Hepatocyte (in vitro differentiated cells): ENCODE results near the gene PABPN1. TPM values are rescaled to one million over a fixed set of nuclear protein-coding genes. Genes with fewer than 3 reads are reported as not detected.

Experiments
- DNase-seq: peaks from one replicate; pipeline ENCODE4 v3.0.0-alpha.2; 2016; ENCODE audit warnings: low spot score
- H2AFZ ChIP-seq: fragments of 200-600 bp; sonication (generic); 2 replicates; pipeline ENCODE4 v1.6.0; 2016; ENCODE audit warnings: antibody characterized with exemption, mild to moderate bottlenecking
- H3K27ac ChIP-seq: fragments of 200-600 bp; sonication (generic); 2 replicates; pipeline ENCODE4 v1.5.1; 2016; ENCODE audit warnings: mild to moderate bottlenecking
- H3K27me3 ChIP-seq: fragments of 200-600 bp; sonication (generic); 2 replicates; pipeline ENCODE4 v1.6.1; 2016
- H3K36me3 ChIP-seq: fragments of 200-600 bp; sonication (generic); replicated peaks from 2 replicates; pipeline ENCODE4 v1.5.1; 2016; ENCODE audit warnings: low read depth; ENCODE audit not compliant: insufficient read depth
- H3K4me1 ChIP-seq: fragments of 200-600 bp; sonication (generic); 2 replicates; pipeline ENCODE4 v1.5.1; 2016; ENCODE audit warnings: mild to moderate bottlenecking, moderate library complexity; ENCODE audit not compliant: insufficient read depth
- H3K4me2 ChIP-seq: fragments of 200-600 bp; sonication (generic); 2 replicates; pipeline ENCODE4 v1.6.0; 2016
- H3K4me3 ChIP-seq: fragments of 200-600 bp; sonication (generic); 2 replicates; pipeline ENCODE4 v1.5.1; 2016; ENCODE audit warnings: mild to moderate bottlenecking
- H3K79me2 ChIP-seq: fragments of 200-600 bp; sonication (generic); 2 replicates; pipeline ENCODE4 v1.6.0; 2017; ENCODE audit warnings: mild to moderate bottlenecking
- H3K9me2 ChIP-seq: fragments of 200-600 bp; sonication (generic); replicated peaks from 2 replicates; pipeline ENCODE4 v1.6.0; 2017; ENCODE audit warnings: mild to moderate bottlenecking; ENCODE audit not compliant: insufficient read depth
- H3K9me3 ChIP-seq: fragments of 200-600 bp; sonication (generic); 2 replicates; pipeline ENCODE4 v1.5.1; 2016; ENCODE audit warnings: low read depth, mild to moderate bottlenecking
- H4K20me1 ChIP-seq: fragments of 200-600 bp; sonication (generic); 2 replicates; pipeline ENCODE4 v1.6.0; 2016; ENCODE audit warnings: mild to moderate bottlenecking; ENCODE audit not compliant: insufficient read depth, poor library complexity, severe bottlenecking
- CTCF ChIP-seq: fragments of 200-600 bp; sonication (generic); IDR thresholded peaks from 2 replicates; pipeline ENCODE4 v1.5.1; 2016; ENCODE audit warnings: antibody characterized with exemption, mild to moderate bottlenecking; ENCODE audit not compliant: poor library complexity
- EZH2 ChIP-seq: fragments of 200-600 bp; sonication (generic); IDR thresholded peaks from 2 replicates; pipeline ENCODE4 v1.6.1; 2016; ENCODE audit warnings: antibody characterized with exemption, mild to moderate bottlenecking, borderline replicate concordance
- EZH2phosphoT487 ChIP-seq: fragments of 200-600 bp; sonication (generic); IDR thresholded peaks from one replicate; pipeline ENCODE4 v1.6.1; 2018; ENCODE audit warnings: antibody characterized with exemption, mild to moderate bottlenecking, low read depth, moderate library complexity; ENCODE audit not compliant: unreplicated experiment, severe bottlenecking
- WGBS: methylation state at CpG from one replicate; pipeline ENCODE4 v1.1.6; 2016; ENCODE audit warnings: low lambda C conversion rate; ENCODE audit errors: missing lambda C conversion rate; 5-methylcytosine and 5-hydroxymethylcytosine counted together
- polyA plus RNA-seq: library from polyadenylated mRNA; unstranded; fragments of >200 nt; fragmentation: Nextera tagmentation; extraction: Ambion mirVana; gene quantifications from 2 replicates; pipeline ENCODE4 v1.2.1, GENCODE V29; 2016
- total RNA-seq: library from RNA; depleted of rRNA; stranded (reverse); fragments of >200 nt; gene quantifications from 2 replicates; pipeline ENCODE4 v1.2.3, GENCODE V29; 2014

PABPN1 gene
- total and polyA plus RNA-seq, 2 experiments from 2014 or later: 116 to 213 TPM

DNA sequence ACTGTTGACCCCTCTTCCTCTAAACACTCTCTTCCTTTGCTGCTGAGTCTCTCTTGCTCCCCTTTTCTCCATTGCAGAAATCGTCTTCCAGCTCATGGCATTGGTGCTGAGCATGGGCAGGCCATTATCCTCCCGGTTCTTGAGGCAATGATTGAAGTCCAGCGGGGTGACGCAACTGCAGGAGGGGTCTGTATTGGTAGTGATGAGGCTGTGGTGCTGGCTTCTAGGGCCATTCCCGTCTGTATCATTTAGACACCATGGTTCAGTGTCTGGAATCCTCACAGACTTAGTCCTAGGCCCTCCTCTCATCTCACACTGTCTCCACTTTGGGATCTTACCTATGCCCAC is 32.1 kb downstream of the PABPN1 start:
- H3K9me2 ChIP-seq: no peaks in the 10 kb centered on the region
- H3K4me2 ChIP-seq: peak overlapping the region; percentile 99
- H4K20me1 ChIP-seq: no peaks in the 10 kb centered on the region
- H3K4me1 ChIP-seq: no peaks in the 10 kb centered on the region
- no peaks in the 10 kb centered on the region for H3K9me3 ChIP-seq
- H2AFZ ChIP-seq: no peak overlapping the region
- no peaks in the 10 kb centered on the region for H3K79me2 ChIP-seq
- no peak for DNase-seq
- 81% methylated on average over 5 of the region's 5 CpGs for WGBS
- H3K4me3 ChIP-seq: no peak overlapping the region
- TF ChIP-seq EZH2 (no peak), EZH2phosphoT487 (no peak), CTCF (no peak)
- H3K27me3 ChIP-seq: no peaks in the 10 kb centered on the region
- H3K36me3 ChIP-seq: no peaks in the 10 kb centered on the region
- H3K27ac ChIP-seq: peak overlapping the region; percentile 66

- Histone ChIP-seq H3K27me3 (no peaks in the 10 kb centered on the region), H3K9me3 (no peaks in the 10 kb centered on the region), H4K20me1 (no peaks in the 10 kb centered on the region), H3K4me2 (no peak overlapping the region), H3K27ac (no peak overlapping the region), H3K4me3 (no peak overlapping the region), H2AFZ (no peak overlapping the region), H3K4me1 (no peaks in the 10 kb centered on the region), H3K9me2 (no peaks in the 10 kb centered on the region), H3K79me2 (no peaks in the 10 kb centered on the region), H3K36me3 (no peaks in the 10 kb centered on the region)
- DNase-seq: no peak
- WGBS: 89% methylated on average over 6 of the region's 6 CpGs
- TF ChIP-seq EZH2phosphoT487 (no peak), CTCF (no peak), EZH2 (no peak)
Measured at GRCh38 chr14:23354990-23355389, 33.7 kb downstream of the PABPN1 start.

GRCh38 chr14:23355871-23356435 is 34.7 kb downstream of the PABPN1 start:
- DNase-seq: no peak
- Histone ChIP-seq H2AFZ (no peak overlapping the region), H3K9me2 (no peaks in the 10 kb centered on the region), H3K27ac (no peak overlapping the region), H3K36me3 (no peaks in the 10 kb centered on the region), H3K27me3 (no peaks in the 10 kb centered on the region), H3K79me2 (peaks cover 3% of the 10 kb centered on the region), H3K4me2 (no peak overlapping the region), H3K9me3 (no peaks in the 10 kb centered on the region), H4K20me1 (peaks cover 3% of the 10 kb centered on the region), H3K4me1 (no peaks in the 10 kb centered on the region), H3K4me3 (no peak overlapping the region)
- WGBS: 95% methylated on average over 6 of the region's 6 CpGs
- TF ChIP-seq EZH2: no peak
- no peak for TF ChIP-seq CTCF
- no peak for TF ChIP-seq EZH2phosphoT487

DNA sequence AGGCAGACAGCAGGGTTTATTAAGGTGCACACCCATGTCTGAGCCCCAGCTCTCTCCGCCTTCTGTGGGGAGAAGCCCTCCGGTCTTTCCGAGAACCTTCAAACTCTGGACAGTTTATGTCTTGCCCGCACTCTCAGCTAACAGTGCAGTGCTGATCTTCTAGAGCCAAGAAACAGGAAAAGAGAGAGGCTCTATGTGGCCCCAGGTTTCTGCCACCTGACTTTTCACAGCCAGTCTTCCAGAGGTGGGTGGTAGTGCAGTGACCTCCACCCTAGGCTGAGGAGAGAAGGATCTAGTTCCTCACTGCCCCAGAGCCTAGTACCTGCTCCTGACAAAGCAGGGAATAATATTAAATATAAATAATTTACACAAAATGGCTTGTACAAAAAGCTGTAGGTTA is 35.4 kb downstream of the PABPN1 start:
- Histone ChIP-seq H3K4me2 (no peak overlapping the region), H2AFZ (no peak overlapping the region), H3K4me1 (no peaks in the 10 kb centered on the region), H3K27me3 (no peaks in the 10 kb centered on the region), H4K20me1 (peaks cover 10% of the 10 kb centered on the region), H3K9me3 (no peaks in the 10 kb centered on the region), H3K36me3 (no peaks in the 10 kb centered on the region), H3K79me2 (peaks cover 8% of the 10 kb centered on the region), H3K27ac (no peak overlapping the region), H3K9me2 (no peaks in the 10 kb centered on the region), H3K4me3 (no peak overlapping the region)
- TF ChIP-seq CTCF: no peak
- TF ChIP-seq EZH2phosphoT487: no peak
- TF ChIP-seq EZH2: no peak
- WGBS: 93% methylated on average over 4 of the region's 4 CpGs
- DNase-seq: no peak
